AG04449 (cell line): ENCODE data around the gene OAT.
"Not testable (repeated sequence)": the region's sequence is repeated elsewhere in the genome, so short reads cannot be mapped to it uniquely, and the experiment has no call there.

Experiments
- CTCF ChIA-PET: fragments of 350-600 bp; formaldehyde crosslinking; extraction: SDS; loops from one replicate; lab custom pipeline; 2021; ENCODE audit warnings: antibody characterized with exemption; lab: Yijun Ruan, JAX
- POLR2A ChIA-PET: fragments of 400-600, 350-600 bp; formaldehyde crosslinking; extraction: SDS; loops from one replicate; lab custom pipeline; 2020; ENCODE audit warnings: antibody characterized with exemption, inconsistent platforms; lab: Yijun Ruan, JAX
- DNase-seq: peaks from one replicate; pipeline ENCODE4 v3.0.0-alpha.2; 2010; ENCODE audit warnings: low read depth, low spot score
- H3K4me3 ChIP-seq: 2 replicates; pipeline ENCODE4 v1.5.1; 2011; ENCODE audit warnings: low read depth, mild to moderate bottlenecking, control low read depth, low read length
- CTCF ChIP-seq: IDR thresholded peaks from one replicate; pipeline ENCODE4 v1.5.1; 2011; ENCODE audit warnings: mild to moderate bottlenecking, moderate library complexity, low read length, control low read depth, inconsistent platforms; ENCODE audit not compliant: insufficient read depth; ENCODE audit errors: missing control alignments

OAT gene

GRCh38 chr10:124449170-124450011 is 30.7 kb upstream of the OAT start:
- no peak overlapping the region for H3K4me3 ChIP-seq
- ChIA-PET CTCF (no interaction called here), POLR2A (no interaction called here)

GRCh38 chr10:124448696-124449169 is 30.0 kb upstream of the OAT start:
- H3K4me3 ChIP-seq = no peak overlapping the region
- TF ChIP-seq CTCF = no peak
- ChIA-PET CTCF (no interaction called here), POLR2A (no interaction called here)
- DNase-seq = no peak

More at GRCh38 chr10:124449170-124450011, 30.7 kb upstream of the OAT start:
- DNase-seq = no peak
- TF ChIP-seq CTCF = no peak

GRCh38 chr10:124447751-124448466 is 29.2 kb upstream of the OAT start:
- DNase-seq = no peak
- ChIA-PET CTCF (no interaction called here), POLR2A (no interaction called here)
- no peak for TF ChIP-seq CTCF
- no peak overlapping the region for H3K4me3 ChIP-seq

- ChIA-PET POLR2A (no interaction called here), CTCF (no interaction called here)
- no peak overlapping the region for H3K4me3 ChIP-seq
- TF ChIP-seq CTCF = no peak
- DNase-seq = no peak
These were observed 28.4 kb upstream of the OAT start for GRCh38 chr10:124446830-124447750.

- POLR2A ChIA-PET, DNase-seq, CTCF ChIA-PET, H3K4me3 ChIP-seq: not testable (repeated sequence)
These were observed 23.0 kb upstream of the OAT start for GRCh38 chr10:124441694-124442093.

- H3K4me3 ChIP-seq = no peak overlapping the region
- POLR2A ChIA-PET = no interaction called here
- TF ChIP-seq CTCF = no peak
- CTCF ChIA-PET = no interaction called here
- DNase-seq = no peak
These were observed 17.5 kb upstream of the OAT start for GRCh38 chr10:124436191-124436638.

- CTCF ChIA-PET, POLR2A ChIA-PET, H3K4me3 ChIP-seq, DNase-seq: not testable (repeated sequence)
These were observed 17.0 kb upstream of the OAT start for GRCh38 chr10:124435683-124436082.
